Subcutaneous adipose tissue (tissue), 4 donors: Measurements from ENCODE around the gene MEF2A. TPM values are rescaled to one million over a fixed set of nuclear protein-coding genes. Genes with fewer than 3 reads are reported as not detected.

Experiments used
- small RNA-seq: library from RNA; depleted of rRNA; stranded (forward); fragments of <200 nt; gene quantifications from one replicate; pipeline ENCODE3, GENCODE V24; 2016
- total RNA-seq, 4 donors: library from RNA; depleted of rRNA; stranded (reverse); fragments of >200 nt; gene quantifications; one replicate each; pipeline ENCODE4 v1.1.0, GENCODE V29; 2016
- TF ChIP-seq, protein P1 (sequence below): fragments of 450-650 bp; IDR thresholded peaks from one replicate; pipeline ENCODE4 v1.5.1; 2016; ENCODE audit warnings: low read depth, mild to moderate bottlenecking, control low read depth, antibody characterized with exemption, moderate library complexity

The MEF2A gene
- total RNA-seq, 4 donors from 2014 or later: 58.6 to 103 (median 71.0) TPM

DNA sequence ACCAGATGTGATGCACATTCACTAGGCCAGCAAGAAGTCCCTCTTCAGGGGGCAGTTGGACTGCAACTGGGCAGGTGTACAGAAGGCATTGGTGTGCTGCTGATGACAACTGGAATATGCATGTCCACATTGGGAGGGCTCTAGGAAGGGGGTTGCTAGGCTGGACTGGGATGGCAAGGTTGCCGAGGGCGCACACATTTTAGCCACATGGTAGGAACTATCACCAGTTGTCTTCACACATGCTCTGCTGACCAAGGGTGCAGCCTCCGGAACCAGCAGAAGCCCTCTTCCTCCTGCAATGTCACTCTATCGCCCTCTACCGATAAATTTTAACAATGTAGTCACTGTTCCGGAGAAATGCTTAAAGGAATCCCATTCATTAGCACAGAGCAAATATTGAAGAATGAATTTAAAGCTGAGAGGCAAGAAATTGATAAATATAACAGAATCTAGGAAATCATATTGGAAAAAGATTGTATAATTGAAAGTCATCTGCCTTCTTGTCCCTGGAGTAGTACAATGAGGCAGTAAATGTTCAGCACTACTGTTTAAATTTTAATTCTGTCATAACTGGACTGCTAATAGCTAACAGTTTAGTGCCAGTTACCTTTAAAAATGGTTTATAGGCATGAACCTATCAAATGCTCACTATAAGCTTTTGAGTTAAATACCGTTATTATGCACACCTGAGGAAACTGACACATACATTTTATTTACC lies 190.1 kb downstream of the MEF2A start:
- TF ChIP-seq, protein P1, sequence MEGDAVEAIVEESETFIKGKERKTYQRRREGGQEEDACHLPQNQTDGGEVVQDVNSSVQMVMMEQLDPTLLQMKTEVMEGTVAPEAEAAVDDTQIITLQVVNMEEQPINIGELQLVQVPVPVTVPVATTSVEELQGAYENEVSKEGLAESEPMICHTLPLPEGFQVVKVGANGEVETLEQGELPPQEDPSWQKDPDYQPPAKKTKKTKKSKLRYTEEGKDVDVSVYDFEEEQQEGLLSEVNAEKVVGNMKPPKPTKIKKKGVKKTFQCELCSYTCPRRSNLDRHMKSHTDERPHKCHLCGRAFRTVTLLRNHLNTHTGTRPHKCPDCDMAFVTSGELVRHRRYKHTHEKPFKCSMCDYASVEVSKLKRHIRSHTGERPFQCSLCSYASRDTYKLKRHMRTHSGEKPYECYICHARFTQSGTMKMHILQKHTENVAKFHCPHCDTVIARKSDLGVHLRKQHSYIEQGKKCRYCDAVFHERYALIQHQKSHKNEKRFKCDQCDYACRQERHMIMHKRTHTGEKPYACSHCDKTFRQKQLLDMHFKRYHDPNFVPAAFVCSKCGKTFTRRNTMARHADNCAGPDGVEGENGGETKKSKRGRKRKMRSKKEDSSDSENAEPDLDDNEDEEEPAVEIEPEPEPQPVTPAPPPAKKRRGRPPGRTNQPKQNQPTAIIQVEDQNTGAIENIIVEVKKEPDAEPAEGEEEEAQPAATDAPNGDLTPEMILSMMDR: no peak

DNA sequence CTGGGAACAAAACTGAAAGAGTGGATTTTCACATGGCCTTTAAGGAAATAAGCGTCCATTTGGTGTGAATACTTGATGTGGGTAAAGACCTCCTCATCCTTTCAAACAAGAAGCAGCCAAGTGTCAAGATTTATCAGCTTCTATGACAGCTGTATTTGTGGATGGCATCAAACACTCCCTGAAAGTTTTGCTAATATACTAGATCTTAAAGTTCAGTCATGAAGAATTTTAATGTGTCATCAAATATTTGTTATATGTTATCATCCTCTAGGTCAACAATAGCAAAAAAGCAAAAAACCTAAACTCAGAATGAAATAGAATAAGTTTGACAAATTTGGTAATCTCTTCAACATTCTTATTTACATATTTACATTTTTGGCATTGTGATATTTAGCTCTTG lies 196.5 kb downstream of the MEF2A start:
- TF ChIP-seq, protein P1: no peak

DNA sequence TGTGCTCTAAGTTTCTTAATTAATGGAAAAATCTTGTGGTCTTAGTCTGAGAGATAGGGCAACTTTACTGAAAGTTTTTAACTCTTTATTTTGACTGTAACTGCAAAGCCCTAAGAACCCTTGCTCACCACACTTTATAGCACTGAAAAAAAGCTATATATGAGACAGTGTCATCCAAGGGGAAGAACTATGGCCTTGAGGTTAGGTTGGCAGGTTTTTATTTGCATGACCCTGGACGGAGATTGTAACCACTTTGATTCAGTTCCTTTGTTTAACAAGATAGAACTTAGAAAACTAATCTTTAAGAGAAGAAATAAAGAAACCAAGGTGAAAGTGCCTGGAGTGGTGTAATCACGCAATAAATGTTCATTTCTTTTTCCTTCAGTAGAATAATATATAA lies 198.0 kb downstream of the MEF2A start:
- TF ChIP-seq, protein P1: no peak

DNA sequence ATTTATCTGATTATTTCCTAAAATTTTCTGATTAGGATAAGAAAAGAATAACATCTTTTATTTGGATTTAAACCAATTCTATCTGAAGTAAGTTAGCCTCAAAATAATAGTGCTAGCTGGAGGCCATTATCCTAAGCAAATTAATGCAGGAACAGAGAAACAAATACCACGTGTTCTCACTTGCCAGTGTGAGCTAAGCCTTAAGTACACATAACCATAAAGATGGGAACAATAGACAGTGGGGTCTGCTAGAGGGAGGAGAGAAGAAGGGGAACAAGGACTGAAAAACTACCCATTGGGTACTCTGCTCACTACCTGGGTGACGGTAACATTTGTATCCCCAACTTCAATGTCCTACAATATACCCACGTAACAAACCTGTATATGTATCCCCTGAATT lies 198.7 kb downstream of the MEF2A start:
- TF ChIP-seq, protein P1: no peak

Small RNAs within 50 kb of the gene (small RNA-seq; reads per million reads assigned to genes)
- 0.49 reads per million for gene RF00019

Other genes starting within 250 kb of the MEF2A start
- gene LYSMD4, start 167.5 kb downstream of the MEF2A start, total RNA-seq: 10 to 100 TPM in 2 of 4 donors, 1 to 10 TPM in 2; 5.7 to 12.6 (median 8.6) TPM